GM19397 (cell line): Measurements from ENCODE around the gene INAVA.
"Not testable (repeated sequence)": the region's sequence is repeated elsewhere in the genome, so short reads cannot be mapped to it uniquely, and the experiment has no call there.

Source experiments
- ATAC-seq: cut with Tn5 transposase; IDR thresholded peaks from one replicate; pipeline ENCODE4 v1.9.1; 2021; ENCODE audit warnings: mild to moderate bottlenecking, moderate library complexity; ENCODE audit not compliant: unreplicated experiment

The INAVA gene

GRCh38 chr1:200899015-200899386, 4.3 kb downstream of the INAVA start:
- ATAC-seq, result no peak

- ATAC-seq, result no peak
These were observed 4.8 kb downstream of the INAVA start for GRCh38 chr1:200899451-200899915.

GRCh38 chr1:200899954-200900867, 5.5 kb downstream of the INAVA start:
- ATAC-seq, result no peak

GRCh38 chr1:200900877-200901276, 6.2 kb downstream of the INAVA start:
- ATAC-seq, result no peak

GRCh38 chr1:200901350-200901749, 6.7 kb downstream of the INAVA start:
- ATAC-seq, result no peak

GRCh38 chr1:200901796-200902444, 7.2 kb downstream of the INAVA start:
- ATAC-seq, result no peak

- ATAC-seq, result no peak
These were observed 9.1 kb downstream of the INAVA start for GRCh38 chr1:200903793-200904192.

GRCh38 chr1:200904772-200905171, 10.1 kb downstream of the INAVA start:
- ATAC-seq, result no peak

GRCh38 chr1:200905411-200906052, 10.8 kb downstream of the INAVA start:
- ATAC-seq, result no peak

GRCh38 chr1:200906491-200906890, 11.8 kb downstream of the INAVA start:
- ATAC-seq, result no peak

GRCh38 chr1:200907611-200908097, 13.0 kb downstream of the INAVA start:
- peak; percentile 38 for ATAC-seq

GRCh38 chr1:200908191-200908868, 13.6 kb downstream of the INAVA start:
- ATAC-seq, result no peak

GRCh38 chr1:200909071-200909470, 14.4 kb downstream of the INAVA start:
- ATAC-seq, result peak; percentile 30

GRCh38 chr1:200909757-200910239, 15.1 kb downstream of the INAVA start:
- ATAC-seq, result peak; percentile 46

GRCh38 chr1:200911361-200911760, 16.7 kb downstream of the INAVA start:
- ATAC-seq, result no peak

- ATAC-seq, result not testable (repeated sequence)
These were observed 17.2 kb downstream of the INAVA start for GRCh38 chr1:200911936-200912335.

- ATAC-seq, result no peak
These were observed 18.2 kb downstream of the INAVA start for GRCh38 chr1:200912737-200913407.

GRCh38 chr1:200916152-200916551, 21.5 kb downstream of the INAVA start:
- no peak for ATAC-seq

GRCh38 chr1:200916681-200917080, 22.0 kb downstream of the INAVA start:
- no peak for ATAC-seq

- ATAC-seq, result no peak
These were observed 22.7 kb downstream of the INAVA start for GRCh38 chr1:200917291-200917817.
